ENCODE measurements around the gene SAP25.

GRCh38 chr7:100583132-100584053 is 9.7 kb upstream of the SAP25 start:
- TF ChIP-seq POLR2A (IDR thresholded peaks at IDR 0.05; ENCODE audit: borderline replicate concordance, extremely low read depth, insufficient read depth, insufficient read length) = no peak
- no peak for TF ChIP-seq TCF7L2 (IDR thresholded peaks at IDR 0.05; ENCODE audit: borderline replicate concordance, extremely low read depth, insufficient read depth, insufficient read length)
- no peak for TF ChIP-seq EZH2 (IDR thresholded peaks at IDR 0.05)
- TF ChIP-seq POLR2AphosphoS5 (IDR thresholded peaks at IDR 0.05; ENCODE audit: low read depth, low read length) = no peak
- no peak for TF ChIP-seq CTCF (IDR thresholded peaks at IDR 0.05 in 2 of 3, conservative IDR thresholded peaks at IDR 0.05 in 1 of 3; ENCODE audit: borderline replicate concordance in 1 of 3, insufficient read depth in 1 of 3, low read depth in 2 of 3, low read length in 2 of 3)
- no peak for TF ChIP-seq MAX (IDR thresholded peaks at IDR 0.05)
- no peak for TF ChIP-seq RAD21 (IDR thresholded peaks at IDR 0.05; ENCODE audit: low read depth)
- TF ChIP-seq REST (IDR thresholded peaks at IDR 0.05; ENCODE audit: low read depth) = no peak

All from HCT116 (cell line).